Suprapubic skin (tissue), 3 donors: ENCODE results near the gene LMAN1.

ENCODE experiments used
- POLR2A ChIP-seq, 2 donors: fragments of 450-650 bp; IDR thresholded peaks; one replicate each; pipeline ENCODE4 v1.6.1; 2017; ENCODE audit warnings: antibody characterized with exemption in 2 of 2, mild to moderate bottlenecking in 2 of 2, moderate library complexity in 2 of 2
- TF ChIP-seq, protein P1 (sequence below), 2 donors: fragments of 200-600 bp in 1 of 2; fragments of 450-650 bp in 1 of 2; sonication (generic) in 1 of 2; IDR thresholded peaks; one replicate each; pipeline ENCODE4 v1.5.1; 2016 to 2019; ENCODE audit warnings: antibody characterized with exemption in 2 of 2, mild to moderate bottlenecking in 1 of 2, moderate library complexity in 1 of 2

DNA sequence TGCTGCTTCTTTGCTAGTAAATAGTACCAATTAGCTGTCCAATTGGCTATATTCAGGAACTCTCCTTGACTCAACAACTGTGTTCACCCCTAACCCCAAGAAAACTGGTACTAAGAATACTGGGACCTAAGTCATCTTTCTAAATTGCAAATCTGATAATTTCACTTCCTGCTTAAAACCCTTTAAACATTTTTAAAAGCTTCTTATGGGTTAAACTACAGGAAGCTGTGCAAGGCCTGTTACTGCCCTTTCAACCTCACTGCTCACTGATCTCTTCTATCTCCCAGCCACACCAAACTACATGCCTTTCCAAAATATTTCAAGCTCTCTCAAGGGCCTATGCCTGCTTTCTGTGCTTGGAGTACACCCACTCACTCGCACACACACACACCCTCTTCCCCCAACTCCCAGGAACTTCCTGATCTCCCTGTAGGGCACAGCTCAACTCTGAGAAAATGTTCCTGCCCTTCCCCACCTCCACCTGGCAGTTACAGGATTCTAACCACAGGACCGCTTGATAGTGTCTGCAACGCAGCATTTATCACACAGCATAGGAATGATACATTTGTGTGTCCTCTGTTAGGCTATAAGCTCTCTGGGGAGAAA is 6.7 kb downstream of the LMAN1 start:
- TF ChIP-seq, protein P1, sequence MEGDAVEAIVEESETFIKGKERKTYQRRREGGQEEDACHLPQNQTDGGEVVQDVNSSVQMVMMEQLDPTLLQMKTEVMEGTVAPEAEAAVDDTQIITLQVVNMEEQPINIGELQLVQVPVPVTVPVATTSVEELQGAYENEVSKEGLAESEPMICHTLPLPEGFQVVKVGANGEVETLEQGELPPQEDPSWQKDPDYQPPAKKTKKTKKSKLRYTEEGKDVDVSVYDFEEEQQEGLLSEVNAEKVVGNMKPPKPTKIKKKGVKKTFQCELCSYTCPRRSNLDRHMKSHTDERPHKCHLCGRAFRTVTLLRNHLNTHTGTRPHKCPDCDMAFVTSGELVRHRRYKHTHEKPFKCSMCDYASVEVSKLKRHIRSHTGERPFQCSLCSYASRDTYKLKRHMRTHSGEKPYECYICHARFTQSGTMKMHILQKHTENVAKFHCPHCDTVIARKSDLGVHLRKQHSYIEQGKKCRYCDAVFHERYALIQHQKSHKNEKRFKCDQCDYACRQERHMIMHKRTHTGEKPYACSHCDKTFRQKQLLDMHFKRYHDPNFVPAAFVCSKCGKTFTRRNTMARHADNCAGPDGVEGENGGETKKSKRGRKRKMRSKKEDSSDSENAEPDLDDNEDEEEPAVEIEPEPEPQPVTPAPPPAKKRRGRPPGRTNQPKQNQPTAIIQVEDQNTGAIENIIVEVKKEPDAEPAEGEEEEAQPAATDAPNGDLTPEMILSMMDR (IDR thresholded peaks at IDR 0.05): no peak
- no peak for TF ChIP-seq POLR2A (IDR thresholded peaks at IDR 0.05)
